GM18520 (cell line): ENCODE results near the gene CDK16.
A peak's percentile ranks its signal among the peaks of the same experiment; 100 is the strongest.

Experiments used
- ATAC-seq: cut with Tn5 transposase; IDR thresholded peaks from one replicate; pipeline ENCODE4 v1.9.1; 2021; ENCODE audit not compliant: unreplicated experiment

Gene CDK16

DNA sequence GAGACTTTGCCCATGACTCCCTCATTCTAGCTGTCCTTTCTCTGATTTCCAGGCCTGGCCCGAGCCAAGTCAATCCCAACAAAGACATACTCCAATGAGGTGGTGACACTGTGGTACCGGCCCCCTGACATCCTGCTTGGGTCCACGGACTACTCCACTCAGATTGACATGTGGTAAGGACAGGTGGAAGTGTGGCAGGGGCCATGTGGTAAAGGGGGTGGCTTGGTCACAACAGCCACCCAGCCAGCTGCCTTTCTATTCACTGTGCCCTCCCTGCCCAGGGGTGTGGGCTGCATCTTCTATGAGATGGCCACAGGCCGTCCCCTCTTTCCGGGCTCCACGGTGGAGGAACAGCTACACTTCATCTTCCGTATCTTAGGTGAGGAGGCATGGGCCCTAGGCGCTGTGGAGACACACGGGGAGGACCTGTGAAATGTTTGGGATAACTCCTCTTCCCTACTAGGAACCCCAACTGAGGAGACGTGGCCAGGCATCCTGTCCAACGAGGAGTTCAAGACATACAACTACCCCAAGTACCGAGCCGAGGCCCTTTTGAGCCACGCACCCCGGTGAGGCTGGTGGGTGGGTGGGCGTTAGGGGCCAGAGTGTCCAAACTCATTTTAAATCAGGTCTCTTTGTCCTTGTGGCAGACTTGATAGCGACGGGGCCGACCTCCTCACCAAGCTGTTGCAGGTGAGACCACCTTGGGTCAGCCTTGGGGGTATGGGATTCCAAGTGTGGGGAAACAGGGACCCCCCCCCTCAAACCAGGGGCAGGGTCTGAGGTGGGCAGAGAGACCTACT is 8.3 kb downstream of the CDK16 start:
- no peak for ATAC-seq

DNA sequence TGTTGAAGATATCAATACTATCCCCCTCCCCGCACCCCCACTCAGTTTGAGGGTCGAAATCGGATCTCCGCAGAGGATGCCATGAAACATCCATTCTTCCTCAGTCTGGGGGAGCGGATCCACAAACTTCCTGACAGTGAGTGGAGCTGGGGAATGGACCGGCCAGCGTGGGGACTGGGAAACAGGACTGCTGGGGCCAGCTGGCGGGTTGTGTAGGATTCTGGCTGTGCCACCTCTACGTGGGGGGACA is 8.8 kb downstream of the CDK16 start:
- ATAC-seq, result no peak

DNA sequence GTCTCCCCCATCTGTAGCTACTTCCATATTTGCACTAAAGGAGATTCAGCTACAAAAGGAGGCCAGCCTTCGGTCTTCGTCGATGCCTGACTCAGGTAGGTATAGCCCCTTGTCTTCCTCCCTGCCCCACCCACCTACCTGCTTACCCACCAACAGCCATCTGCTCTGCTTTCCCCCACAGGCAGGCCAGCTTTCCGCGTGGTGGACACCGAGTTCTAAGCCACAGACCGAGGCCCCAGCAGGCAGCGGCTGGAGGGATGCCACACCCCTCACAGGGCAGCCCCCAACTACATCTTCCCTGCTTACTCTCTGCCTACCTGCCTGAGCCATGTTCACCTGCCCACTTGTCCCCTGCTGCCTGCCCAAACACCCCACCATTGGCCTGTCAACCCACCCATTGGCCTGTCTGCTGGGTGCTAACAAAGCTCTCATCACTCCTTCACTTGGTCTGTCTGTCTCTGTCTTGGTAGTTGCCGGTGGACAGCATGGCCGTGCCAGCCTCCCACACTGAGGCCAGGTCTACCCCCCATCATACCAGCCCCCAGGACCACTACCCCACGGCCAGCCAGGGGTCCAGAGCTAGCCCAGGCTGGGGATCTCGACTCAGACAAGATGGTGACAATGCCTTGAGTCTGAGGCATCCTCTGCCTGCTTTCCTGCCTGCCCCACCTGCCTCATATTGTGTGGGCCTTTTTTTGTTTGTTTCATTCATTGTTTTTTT is 10.2 kb downstream of the CDK16 start:
- no peak for ATAC-seq

DNA sequence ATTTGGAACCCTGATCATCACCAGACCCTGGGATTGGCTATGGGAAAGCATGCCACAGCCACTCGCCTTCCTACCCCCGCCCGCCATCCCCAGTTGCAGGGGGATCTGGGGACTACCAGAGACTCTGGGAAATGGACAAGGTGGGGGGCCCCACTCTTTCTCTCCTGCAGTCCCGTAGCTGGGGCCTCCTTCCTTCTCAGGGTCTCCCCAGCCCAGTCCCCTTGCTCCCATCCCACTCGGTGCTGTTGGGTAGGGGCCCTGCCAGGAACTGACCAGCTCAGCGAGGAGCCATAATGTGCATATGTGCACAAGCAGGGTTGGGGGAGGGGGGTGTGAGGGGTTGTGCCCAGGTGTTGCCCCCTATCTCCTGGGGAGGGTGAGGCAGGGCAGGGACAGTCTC is 10.9 kb downstream of the CDK16 start:
- no peak for ATAC-seq

DNA sequence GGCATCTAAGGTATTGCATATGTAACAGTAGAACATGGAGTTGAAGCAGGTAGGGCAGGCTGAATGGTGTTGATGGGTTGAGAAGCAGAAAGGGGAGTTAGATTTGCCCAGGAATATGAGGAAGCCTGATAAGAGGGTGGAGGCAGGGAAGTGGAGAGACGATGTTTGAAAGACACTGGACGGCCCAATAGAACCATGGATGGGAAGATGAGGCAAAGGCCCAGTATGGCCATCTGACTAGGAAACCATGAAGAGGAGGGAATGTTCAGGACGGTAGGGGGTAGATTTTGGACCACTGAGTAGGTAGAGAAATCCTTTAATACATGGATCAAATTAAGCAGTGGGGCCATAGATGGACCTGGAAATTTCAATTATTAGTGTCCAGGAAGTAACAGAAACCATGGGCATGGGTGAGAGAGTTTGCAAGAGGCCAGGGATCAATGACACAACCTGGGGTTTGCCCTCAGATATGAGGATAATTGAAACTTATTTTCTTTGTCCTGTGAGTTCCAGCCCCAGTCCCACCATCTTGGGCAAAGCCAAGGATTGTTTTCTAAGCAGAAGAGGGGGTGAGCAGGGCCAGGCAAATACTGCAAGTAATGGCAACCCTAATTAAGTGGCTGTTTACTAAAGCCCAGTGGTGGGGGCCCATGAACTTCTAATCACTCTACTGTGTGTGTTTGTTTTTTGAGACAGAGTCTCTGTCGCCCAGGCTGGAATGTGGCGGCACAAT is 11.8 kb downstream of the CDK16 start:
- ATAC-seq, result no peak

DNA sequence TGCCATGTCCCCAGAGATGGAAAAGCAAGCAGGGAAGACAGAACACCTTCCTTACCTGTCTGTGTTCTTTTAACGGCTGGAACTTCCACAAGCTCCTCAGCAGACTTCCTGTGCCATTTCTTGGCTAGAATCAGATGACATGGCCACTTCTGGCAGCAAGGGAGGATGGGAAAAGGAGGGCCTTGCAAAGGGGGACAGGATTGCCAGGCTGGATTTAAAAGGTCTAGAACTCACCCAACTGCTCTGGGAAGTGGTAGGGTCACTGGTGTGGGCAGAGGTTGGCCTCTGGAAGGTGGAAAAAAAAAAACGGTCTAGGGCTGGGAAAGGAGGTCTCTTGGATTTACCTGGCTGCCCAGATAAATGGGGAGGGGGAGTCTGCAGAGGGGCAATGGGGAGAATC is 12.7 kb downstream of the CDK16 start:
- ATAC-seq, result no peak

DNA sequence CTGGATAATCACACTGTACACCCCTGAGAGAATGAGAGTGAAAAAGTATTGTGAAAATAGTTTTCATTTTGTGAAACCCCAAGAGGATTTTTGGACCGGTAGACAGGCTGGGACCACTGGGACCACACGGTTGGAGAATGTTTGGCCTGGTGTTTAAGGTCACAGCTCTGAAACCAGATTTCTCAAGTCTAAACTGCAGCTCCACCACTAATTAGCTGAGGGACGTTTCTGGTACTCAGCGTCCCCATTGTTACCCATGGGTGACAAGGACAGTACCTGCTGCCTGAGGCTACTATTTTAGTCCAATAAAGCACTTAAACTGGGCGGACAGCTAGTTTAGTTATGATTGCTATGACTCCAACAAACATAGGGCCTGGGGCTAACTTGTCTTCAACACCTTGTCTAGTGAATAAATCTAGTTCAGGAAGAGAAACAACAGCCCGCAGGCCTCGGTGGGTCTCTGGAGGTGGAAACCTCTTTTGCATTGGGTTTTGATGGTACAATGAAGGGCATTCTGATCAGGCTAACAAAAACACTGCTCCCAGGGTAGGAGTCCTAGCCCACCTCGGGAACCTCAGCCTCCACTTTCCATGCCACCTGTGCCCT is 13.8 kb downstream of the CDK16 start:
- no peak for ATAC-seq

DNA sequence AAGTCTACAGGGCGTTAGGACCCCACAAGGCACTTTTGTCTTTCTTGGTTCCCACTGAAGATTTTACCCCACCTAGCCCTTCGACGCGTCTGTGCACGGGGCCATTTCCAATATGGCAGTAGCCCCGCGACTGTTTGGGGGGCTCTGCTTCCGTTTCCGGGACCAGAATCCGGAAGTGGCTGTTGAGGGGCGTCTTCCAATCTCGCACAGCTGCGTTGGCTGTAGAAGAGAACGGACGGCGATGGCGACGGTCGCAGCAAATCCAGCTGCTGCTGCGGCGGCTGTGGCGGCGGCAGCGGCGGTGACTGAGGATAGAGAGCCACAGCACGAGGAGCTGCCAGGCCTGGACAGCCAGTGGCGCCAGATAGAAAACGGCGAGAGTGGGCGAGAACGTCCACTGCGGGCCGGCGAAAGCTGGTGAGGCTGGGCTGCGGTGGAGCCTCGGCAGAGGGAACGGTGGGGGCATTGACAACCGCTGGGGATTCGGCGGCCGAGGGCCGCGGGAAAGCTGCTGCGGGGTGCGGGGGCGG is 14.4 kb downstream of the CDK16 start, which contains the start of gene USP11:
USP11 (plus strand) TSS at position 207 of the 530 bp plus-strand sequence; CDS start at position 242, 35 bp downstream.
- no peak for ATAC-seq

DNA sequence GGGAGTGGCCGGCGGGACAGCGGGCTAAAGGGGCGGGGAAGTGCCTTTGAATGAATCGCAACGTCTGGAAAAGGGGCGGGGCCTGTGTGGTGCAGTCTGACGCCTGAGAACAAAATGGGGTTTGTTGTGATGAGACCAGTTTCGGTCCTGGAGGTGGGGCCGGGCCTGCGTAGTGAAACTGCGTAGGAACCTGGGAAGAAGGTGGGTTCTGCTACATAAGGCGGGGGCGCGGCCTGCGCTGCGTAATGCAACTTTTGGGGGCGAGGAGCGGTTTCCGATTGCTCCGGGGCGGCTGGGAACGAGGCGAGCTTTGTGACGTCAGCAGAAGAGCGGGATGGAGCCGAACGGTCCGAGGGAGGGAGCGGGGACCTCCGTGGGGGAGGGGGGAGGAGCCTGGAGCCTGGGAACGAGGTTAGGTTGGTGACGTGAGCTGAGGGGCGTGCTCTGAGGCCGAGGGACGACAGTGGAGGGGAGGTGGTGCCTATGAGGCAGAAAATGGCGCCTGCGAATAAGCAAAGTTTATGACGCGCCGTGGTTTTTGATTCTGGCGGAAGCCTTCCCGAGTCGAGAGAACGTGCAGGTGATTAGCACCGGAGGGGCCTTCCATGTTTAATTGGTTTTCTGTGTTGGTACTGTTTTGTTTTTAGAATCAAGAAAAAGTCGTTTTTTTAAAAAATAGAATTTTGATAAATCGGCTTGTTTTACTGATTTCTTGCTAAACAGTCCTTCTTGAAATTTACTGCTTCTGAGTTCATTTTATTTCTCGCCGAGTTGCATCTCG is 15.0 kb downstream of the CDK16 start:
- ATAC-seq, result peak; percentile 73

DNA sequence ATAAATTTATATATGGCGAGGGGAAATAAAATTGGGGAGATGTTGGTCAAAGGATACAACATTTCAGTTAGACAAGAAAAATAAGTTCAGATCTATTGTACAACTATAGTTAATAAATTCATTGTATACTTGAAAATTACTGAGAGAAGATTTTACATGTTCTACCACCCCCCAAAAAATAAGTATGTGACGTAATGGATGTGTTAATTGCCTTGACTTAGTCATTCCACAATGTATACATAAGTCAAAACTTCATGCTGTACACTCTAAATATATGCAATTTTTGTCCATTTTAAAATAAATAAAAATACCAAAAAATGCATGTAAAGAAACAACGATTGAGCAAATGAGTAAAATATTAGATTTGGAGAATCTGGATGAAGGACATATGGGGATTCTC is 16.1 kb downstream of the CDK16 start:
- ATAC-seq, result no peak

DNA sequence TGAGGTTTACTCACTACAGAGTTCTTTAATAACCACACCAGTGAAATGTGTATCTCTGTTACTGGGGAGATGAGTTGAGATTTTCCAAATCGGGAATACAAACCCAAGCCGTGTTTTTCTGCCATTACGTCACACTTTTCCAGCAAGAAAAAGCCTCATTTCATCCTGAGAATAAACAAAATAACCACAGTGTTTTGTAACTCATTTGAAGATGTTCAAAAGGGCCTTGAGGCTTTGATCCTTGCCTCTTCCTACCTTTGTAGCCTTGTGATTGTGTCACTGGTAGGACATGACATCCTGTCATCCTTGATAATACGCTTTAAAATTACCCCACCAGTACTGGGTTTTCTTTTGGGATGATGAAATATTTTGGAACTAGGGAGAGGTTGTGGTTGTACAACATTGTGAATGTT is 17.2 kb downstream of the CDK16 start:
- no peak for ATAC-seq

DNA sequence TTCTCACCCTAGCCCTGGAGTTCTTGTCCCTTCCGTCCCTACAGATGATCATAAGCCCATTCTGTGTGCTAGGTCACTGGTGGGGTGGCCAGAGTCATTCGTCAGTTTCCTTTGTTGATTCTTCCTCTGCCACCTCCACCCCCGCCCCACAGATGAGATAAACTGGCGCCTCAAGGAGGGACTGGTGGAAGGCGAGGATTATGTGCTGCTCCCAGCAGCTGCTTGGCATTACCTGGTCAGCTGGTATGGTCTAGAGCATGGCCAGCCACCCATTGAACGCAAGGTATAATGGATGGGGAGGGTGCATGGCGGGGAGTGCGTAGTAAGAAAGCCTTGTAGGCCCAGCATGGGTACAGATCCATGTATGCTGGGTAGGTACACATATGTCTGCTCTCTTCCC is 20.7 kb downstream of the CDK16 start:
- ATAC-seq, result no peak

DNA sequence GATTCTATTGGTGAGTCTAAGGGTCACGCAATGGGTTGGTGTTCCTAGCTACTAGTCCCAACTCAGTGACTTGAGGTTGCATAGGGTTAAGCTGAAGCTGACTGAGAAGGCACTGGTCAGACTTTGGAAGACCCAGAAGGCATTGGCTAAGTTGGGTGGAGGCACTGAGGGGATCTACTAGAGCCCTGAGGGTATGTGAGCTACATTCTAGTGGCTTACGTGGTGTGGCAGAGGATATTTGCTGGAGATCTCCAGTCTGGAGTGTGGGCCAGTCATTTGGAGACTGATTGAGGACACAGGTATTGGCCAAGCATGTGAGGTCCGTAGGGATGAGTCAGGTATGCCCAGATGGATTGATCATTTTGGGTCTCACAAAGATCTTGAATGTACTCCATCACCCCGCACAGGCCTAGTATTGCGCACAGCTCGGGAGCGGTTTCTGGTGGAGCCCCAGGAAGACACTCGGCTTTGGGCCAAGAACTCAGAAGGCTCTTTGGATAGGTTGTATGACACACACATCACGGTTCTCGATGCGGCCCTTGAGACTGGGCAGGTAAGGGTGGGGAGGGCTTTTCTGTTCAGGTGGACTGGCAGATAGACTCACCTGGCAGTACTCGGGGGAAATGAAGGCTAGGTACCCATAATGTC is 21.5 kb downstream of the CDK16 start:
- no peak for ATAC-seq

DNA sequence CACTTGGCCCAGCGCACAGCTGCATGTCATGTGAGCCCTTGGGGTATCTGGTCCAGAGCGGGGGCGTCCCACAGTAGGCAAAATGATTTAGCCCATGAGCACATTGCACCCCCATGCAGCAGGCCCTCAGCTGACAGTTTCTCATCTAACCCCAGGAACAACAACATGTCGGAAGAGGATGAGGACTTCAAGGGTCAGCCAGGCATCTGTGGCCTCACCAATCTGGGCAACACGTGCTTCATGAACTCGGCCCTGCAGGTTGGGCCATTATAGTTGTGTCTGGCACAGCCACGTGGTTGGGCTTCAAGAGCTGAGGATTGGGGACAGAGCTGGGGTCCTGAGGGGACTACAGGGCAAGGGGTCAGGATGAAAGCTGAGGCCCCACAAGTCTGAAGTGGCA is 22.1 kb downstream of the CDK16 start:
- ATAC-seq, result no peak

DNA sequence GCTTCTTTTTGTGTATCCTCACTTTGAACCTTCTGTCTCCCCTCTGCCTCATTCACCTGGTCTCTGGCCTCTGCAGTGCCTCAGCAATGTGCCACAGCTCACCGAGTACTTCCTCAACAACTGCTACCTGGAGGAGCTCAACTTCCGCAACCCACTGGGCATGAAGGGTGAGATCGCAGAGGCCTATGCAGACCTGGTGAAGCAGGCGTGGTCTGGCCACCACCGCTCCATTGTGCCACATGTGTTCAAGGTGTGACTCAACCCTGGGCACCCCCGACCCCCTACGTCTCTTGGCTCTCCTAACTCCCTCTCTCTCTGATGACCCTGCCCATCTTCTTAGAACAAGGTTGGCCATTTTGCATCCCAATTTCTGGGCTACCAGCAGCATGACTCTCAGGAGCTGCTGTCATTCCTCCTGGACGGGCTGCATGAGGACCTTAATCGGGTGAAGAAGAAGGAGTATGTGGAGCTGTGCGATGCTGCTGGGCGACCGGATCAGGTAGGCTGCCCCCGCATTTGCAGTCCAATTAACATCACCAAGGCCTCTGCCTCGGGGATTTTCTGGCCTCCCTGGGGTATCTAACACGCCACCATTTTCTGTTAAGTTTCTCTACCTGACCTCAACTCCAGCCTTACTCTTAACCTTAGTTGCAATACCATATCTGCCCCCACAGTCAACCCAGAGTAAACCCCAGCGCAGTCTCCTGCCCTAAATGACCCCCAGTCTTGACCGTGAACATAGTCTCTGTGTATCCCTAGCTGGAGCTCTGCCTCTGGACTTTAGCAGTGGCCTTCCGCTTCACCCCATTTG is 22.9 kb downstream of the CDK16 start:
- no peak for ATAC-seq

DNA sequence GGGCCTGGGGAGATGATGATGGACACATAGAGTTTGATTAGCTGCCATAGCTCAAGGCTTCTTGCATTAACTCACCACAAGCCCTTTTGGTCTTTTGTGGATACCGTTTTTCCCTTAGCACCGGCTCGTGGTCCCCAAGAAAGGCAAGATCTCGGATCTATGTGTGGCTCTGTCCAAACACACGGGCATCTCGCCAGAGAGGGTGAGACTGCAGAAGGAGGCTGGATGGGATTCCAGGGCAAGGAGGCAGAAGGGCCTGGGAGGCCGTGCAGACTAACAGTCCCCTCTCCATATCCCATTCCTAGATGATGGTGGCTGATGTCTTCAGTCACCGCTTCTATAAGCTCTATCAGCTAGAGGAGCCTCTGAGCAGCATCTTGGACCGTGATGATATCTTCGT is 23.8 kb downstream of the CDK16 start:
- no peak for ATAC-seq

DNA sequence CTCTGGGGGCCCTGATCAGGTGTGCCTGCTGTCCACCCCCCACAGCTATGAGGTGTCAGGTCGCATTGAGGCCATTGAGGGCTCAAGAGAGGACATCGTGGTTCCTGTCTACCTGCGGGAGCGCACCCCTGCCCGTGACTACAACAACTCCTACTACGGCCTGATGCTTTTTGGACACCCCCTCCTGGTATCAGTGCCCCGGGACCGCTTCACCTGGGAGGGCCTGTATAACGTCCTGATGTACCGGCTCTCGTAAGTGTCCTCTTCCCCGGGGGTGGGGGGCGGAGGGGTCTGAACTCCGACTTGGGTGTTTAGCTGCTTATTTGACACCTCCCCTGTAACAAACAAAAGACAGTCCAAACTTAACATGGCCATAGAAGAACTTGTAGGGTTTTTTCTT is 24.9 kb downstream of the CDK16 start:
- ATAC-seq, result no peak

DNA sequence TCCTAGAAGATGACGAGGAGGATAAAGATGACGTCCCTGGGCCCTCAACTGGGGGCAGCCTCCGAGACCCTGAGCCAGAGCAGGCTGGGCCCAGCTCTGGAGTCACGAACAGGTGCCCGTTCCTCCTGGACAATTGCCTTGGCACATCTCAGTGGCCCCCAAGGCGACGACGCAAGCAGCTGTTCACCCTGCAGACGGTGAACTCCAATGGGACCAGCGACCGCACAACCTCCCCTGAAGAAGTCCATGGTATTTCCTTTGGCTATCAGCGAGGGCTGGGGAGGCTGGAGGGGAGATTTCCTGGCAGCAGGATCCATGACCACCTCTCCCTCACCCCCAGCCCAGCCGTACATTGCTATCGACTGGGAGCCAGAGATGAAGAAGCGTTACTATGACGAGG is 26.2 kb downstream of the CDK16 start:
- ATAC-seq, result no peak

DNA sequence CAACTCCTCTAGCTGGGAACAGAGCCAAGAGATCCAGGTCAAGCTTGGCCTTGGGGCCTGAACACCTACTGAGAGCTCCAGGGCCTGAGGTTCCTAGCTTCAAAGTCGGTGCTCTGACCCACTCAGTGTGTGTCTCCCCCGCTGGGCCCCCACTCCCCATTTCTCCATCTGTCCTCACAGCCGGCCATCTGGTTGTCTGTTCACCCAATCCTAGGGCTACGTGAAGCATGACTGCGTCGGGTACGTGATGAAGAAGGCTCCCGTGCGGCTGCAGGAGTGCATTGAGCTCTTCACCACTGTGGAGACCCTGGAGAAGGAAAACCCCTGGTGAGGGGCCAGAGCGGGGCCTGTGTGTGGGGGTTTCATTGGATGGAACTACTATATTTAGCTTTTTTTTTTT is 26.7 kb downstream of the CDK16 start:
- no peak for ATAC-seq
